Common myeloid progenitor, CD34-positive (primary cell): ENCODE measurements around the gene ALKBH4.
"Not testable (repeated sequence)": the region's sequence is repeated elsewhere in the genome, so short reads cannot be mapped to it uniquely, and the experiment has no call there.

ENCODE experiments used
- CTCF ChIA-PET: fragments of 350-600 bp; sonication (Branson Sonifier 250); formaldehyde crosslinking; loops from one replicate; lab custom pipeline; 2021; ENCODE audit warnings: antibody characterized with exemption; lab: Charles Lee
- POLR2A ChIA-PET: fragments of 350-600 bp; sonication (Branson Sonifier 250); formaldehyde crosslinking; loops from one replicate; lab custom pipeline; 2021; ENCODE audit warnings: antibody characterized with exemption; lab: Charles Lee
- DNase-seq, 3 donors: peaks; one replicate each; pipeline versions ENCODE4 v3.0.0 to v3.0.0-alpha.2; 2013
- H3K27ac ChIP-seq, 2 experiments: 1 replicate in 1 of 2; 2 replicates in 1 of 2; pipeline ENCODE4 v1.7.0; 2013; ENCODE audit warnings: inconsistent platforms in 2 of 2, low read length in 2 of 2, mild to moderate bottlenecking in 2 of 2, low read depth in 1 of 2, moderate library complexity in 1 of 2; ENCODE audit not compliant: severe bottlenecking in 2 of 2, insufficient read depth in 1 of 2, poor library complexity in 1 of 2
- H3K27me3 ChIP-seq, 5 experiments: replicated peaks in 2 of 5; 1 replicate in 3 of 5; 2 replicates in 2 of 5; pipeline versions ENCODE4 v1.6.1 to v1.7.0; 2013; ENCODE audit warnings: low read length in 4 of 5, mild to moderate bottlenecking in 2 of 5, moderate library complexity in 2 of 5, inconsistent platforms in 1 of 5; ENCODE audit not compliant: insufficient read depth in 5 of 5, control insufficient read depth in 4 of 5
- H3K36me3 ChIP-seq, 4 experiments: 1 replicate in 2 of 4; 2 replicates in 2 of 4; pipeline versions ENCODE4 v1.6.1 to v1.7.0; 2013; ENCODE audit warnings: low read length in 3 of 4, control low read depth in 1 of 4, mild to moderate bottlenecking in 1 of 4; ENCODE audit not compliant: control insufficient read depth in 4 of 4, insufficient read depth in 4 of 4
- H3K4me1 ChIP-seq, 4 experiments: 1 replicate in 3 of 4; 2 replicates in 1 of 4; pipeline versions ENCODE4 v1.6.1 to v1.7.1; 2013; ENCODE audit warnings: low read length in 3 of 4, mild to moderate bottlenecking in 3 of 4, control low read depth in 1 of 4, inconsistent platforms in 1 of 4, moderate library complexity in 1 of 4; ENCODE audit not compliant: control insufficient read depth in 4 of 4, insufficient read depth in 4 of 4; ENCODE audit errors: control extremely low read depth in 1 of 4
- H3K4me3 ChIP-seq, 7 experiments: 1 replicate in 4 of 7; 2 replicates in 3 of 7; pipeline versions ENCODE4 v1.5.1 to v1.7.0; 2013; ENCODE audit warnings: mild to moderate bottlenecking in 7 of 7, low read length in 6 of 7, moderate library complexity in 6 of 7, inconsistent platforms in 2 of 7, low read depth in 2 of 7, control low read depth in 1 of 7; ENCODE audit not compliant: insufficient read depth in 4 of 7, control insufficient read depth in 1 of 7; ENCODE audit errors: extremely low read depth in 1 of 7
- H3K9me3 ChIP-seq, 5 experiments: 1 replicate in 4 of 5; 2 replicates in 1 of 5; pipeline versions ENCODE4 v1.6.1 to v1.7.1; 2013; ENCODE audit warnings: low read length in 4 of 5, mild to moderate bottlenecking in 2 of 5, inconsistent platforms in 1 of 5, low read depth in 1 of 5, moderate library complexity in 1 of 5; ENCODE audit not compliant: control insufficient read depth in 4 of 5, insufficient read depth in 2 of 5; ENCODE audit errors: control extremely low read depth in 1 of 5
- WGBS: methylation state at CpG from one replicate; pipeline ENCODE4 v1.1.5; 2013; ENCODE audit not compliant: insufficient coverage; 5-methylcytosine and 5-hydroxymethylcytosine counted together

The ALKBH4 gene

GRCh38 chr7:102459221-102459844, 5.3 kb downstream of the ALKBH4 start:
- POLR2A ChIA-PET: no interaction called here
- Histone ChIP-seq H3K36me3 (peaks cover 0 to 39% (median 29%) of the 10 kb centered on the region in 4 experiments), H3K27ac (no peak overlapping the region), H3K4me1 (peaks cover 4 to 9% (median 8%) of the 10 kb centered on the region in 4 experiments), H3K4me3 (no peak overlapping the region), H3K27me3 (no peaks in the 10 kb centered on the region), H3K9me3 (no peaks in the 10 kb centered on the region)
- no peak for DNase-seq
- WGBS: 98% methylated on average over 19 of the region's 24 CpGs
- CTCF ChIA-PET: interaction anchor here (63.4 kb wide), 1 partner anchor 41 kb away, joined by 1488 read pairs; the partner anchor contains the start of genes ORAI2 and PRKRIP1

- CTCF ChIA-PET: interaction anchor here (1.1 to 63.4 kb wide), 3 partner anchors 8 to 39 kb away, joined by 3 to 1488 read pairs (median 5); partner anchors contain the start of genes ORAI2 and PRKRIP1
- 97% methylated on average over 36 of the region's 40 CpGs for WGBS
These were observed 7.2 kb downstream of the ALKBH4 start for GRCh38 chr7:102457352-102457924.

GRCh38 chr7:102456327-102456726, 8.3 kb downstream of the ALKBH4 start:
- DNase-seq: no peak
- no peaks in the 10 kb centered on the region for H3K4me1 ChIP-seq
- H3K36me3 ChIP-seq: peaks cover 0 to 39% (median 28%) of the 10 kb centered on the region in 4 experiments
- WGBS: 99% methylated on average over 9 of the region's 10 CpGs
- CTCF ChIA-PET: interaction anchor here (0.6 to 63.4 kb wide), 4 partner anchors 8 to 602 kb away, joined by 3 to 1488 read pairs (median 6); partner anchors contain the start of genes ALKBH4, LRWD1, ORAI2 and PRKRIP1
- no peak overlapping the region for H3K4me3 ChIP-seq
- POLR2A ChIA-PET: no interaction called here
- no peak overlapping the region for H3K27ac ChIP-seq
- H3K27me3 ChIP-seq: no peaks in the 10 kb centered on the region
- no peaks in the 10 kb centered on the region for H3K9me3 ChIP-seq

More at GRCh38 chr7:102457352-102457924, 7.2 kb downstream of the ALKBH4 start:
- POLR2A ChIA-PET: no interaction called here
- Histone ChIP-seq H3K27me3 (no peaks in the 10 kb centered on the region), H3K4me1 (no peaks in the 10 kb centered on the region), H3K9me3 (no peaks in the 10 kb centered on the region), H3K4me3 (no peak overlapping the region), H3K36me3 (peaks cover 0 to 39% (median 29%) of the 10 kb centered on the region in 4 experiments), H3K27ac (no peak overlapping the region)
- no peak for DNase-seq

- Histone ChIP-seq H3K4me3 (no peak overlapping the region), H3K4me1 (no peaks in the 10 kb centered on the region), H3K27me3 (no peaks in the 10 kb centered on the region), H3K27ac (no peak overlapping the region), H3K9me3 (no peaks in the 10 kb centered on the region), H3K36me3 (peaks cover 0 to 39% (median 29%) of the 10 kb centered on the region in 4 experiments)
- CTCF ChIA-PET: interaction anchor here (2.0 to 63.4 kb wide), 2 partner anchors 9 to 37 kb away, joined by 7 to 1488 read pairs; partner anchors contain the start of genes ALKBH4, LRWD1, ORAI2 and PRKRIP1
- POLR2A ChIA-PET: no interaction called here
- WGBS: 87% methylated on average over 9 of the region's 11 CpGs
- no peak for DNase-seq
These were observed 9.1 kb downstream of the ALKBH4 start for GRCh38 chr7:102455596-102455995.

GRCh38 chr7:102454932-102455331, 9.7 kb downstream of the ALKBH4 start:
- H3K4me1 ChIP-seq, POLR2A ChIA-PET, H3K9me3 ChIP-seq, H3K4me3 ChIP-seq, H3K27me3 ChIP-seq, H3K27ac ChIP-seq, DNase-seq: not testable (repeated sequence)
- peaks cover 0 to 39% (median 30%) of the 10 kb centered on the region in 4 experiments for H3K36me3 ChIP-seq
- 86% methylated on average over 6 of the region's 10 CpGs for WGBS
- CTCF ChIA-PET: interaction anchor here (1.1 to 63.4 kb wide), 4 partner anchors 7 to 36 kb away, joined by 3 to 1488 read pairs (median 6); partner anchors contain the start of genes ALKBH4, LRWD1, ORAI2 and PRKRIP1

- CTCF ChIA-PET: interaction anchor here (1.1 to 63.4 kb wide), 3 partner anchors 8 to 36 kb away, joined by 3 to 1488 read pairs (median 4); partner anchors contain the start of genes ORAI2 and PRKRIP1
- POLR2A ChIA-PET: interaction anchor here (1.0 kb wide), 1 partner anchor 20 kb away, joined by 4 read pairs; no protein-coding TSS in a partner anchor
- Histone ChIP-seq H3K36me3 (peaks cover 0 to 37% (median 29%) of the 10 kb centered on the region in 4 experiments), H3K4me1 (no peaks in the 10 kb centered on the region), H3K27me3 (no peaks in the 10 kb centered on the region), H3K9me3 (no peaks in the 10 kb centered on the region), H3K27ac (no peak overlapping the region), H3K4me3 (no peak overlapping the region)
- 86% methylated on average over 11 of the region's 12 CpGs for WGBS
- no peak for DNase-seq
These were observed 10.2 kb downstream of the ALKBH4 start for GRCh38 chr7:102454468-102454867.
